IMR-90 (cell line): ENCODE results near the gene NRIP1.

Experiments
- CEBPB ChIP-seq: IDR thresholded peaks from 2 replicates; pipeline ENCODE4 v1.6.1; 2012; ENCODE audit warnings: low read depth, low read length, improper control_type of control experiment
- FOS ChIP-seq: fragments of 150-350 bp; IDR thresholded peaks from 2 replicates; pipeline ENCODE4 v1.6.1; 2016; ENCODE audit warnings: low read depth, low read length
- MAZ ChIP-seq: IDR thresholded peaks from 2 replicates; pipeline ENCODE4 v1.6.1; 2012; ENCODE audit warnings: low read depth, mild to moderate bottlenecking, low read length, improper control_type of control experiment, moderate library complexity, borderline replicate concordance
- POLR2A ChIP-seq: IDR thresholded peaks from 2 replicates; pipeline ENCODE4 v1.6.1; 2012; ENCODE audit warnings: mild to moderate bottlenecking, low read depth, low read length
- RAD21 ChIP-seq: IDR thresholded peaks from 2 replicates; pipeline ENCODE4 v1.6.1; 2012; ENCODE audit warnings: low read length, improper control_type of control experiment
- RFX5 ChIP-seq: IDR thresholded peaks from 2 replicates; pipeline ENCODE4 v1.8.0; 2012; ENCODE audit warnings: low read depth, mild to moderate bottlenecking, low read length, moderate library complexity
- SMC3 ChIP-seq: fragments of 150-350 bp; IDR thresholded peaks from 2 replicates; pipeline ENCODE4 v1.6.1; 2016; ENCODE audit warnings: low read depth, mild to moderate bottlenecking, antibody characterized with exemption, low read length, moderate library complexity
- TF ChIP-seq, protein P1 (sequence below): conservative IDR thresholded peaks from 2 replicates; pipeline ENCODE4 v1.5.1; 2012; ENCODE audit warnings: mild to moderate bottlenecking, low read depth, low read length, improper control_type of control experiment
- TF ChIP-seq, protein P2 (sequence below): fragments of 150-350 bp; IDR thresholded peaks from 2 replicates; pipeline ENCODE4 v1.6.1; 2016; ENCODE audit warnings: low read depth, mild to moderate bottlenecking, low read length, moderate library complexity, borderline replicate concordance
- TF ChIP-seq, protein P3 (sequence below): fragments of 150-350 bp; IDR thresholded peaks from 2 replicates; pipeline ENCODE4 v1.6.1; 2017; ENCODE audit warnings: mild to moderate bottlenecking, antibody characterized with exemption, low read length, low read depth

DNA sequence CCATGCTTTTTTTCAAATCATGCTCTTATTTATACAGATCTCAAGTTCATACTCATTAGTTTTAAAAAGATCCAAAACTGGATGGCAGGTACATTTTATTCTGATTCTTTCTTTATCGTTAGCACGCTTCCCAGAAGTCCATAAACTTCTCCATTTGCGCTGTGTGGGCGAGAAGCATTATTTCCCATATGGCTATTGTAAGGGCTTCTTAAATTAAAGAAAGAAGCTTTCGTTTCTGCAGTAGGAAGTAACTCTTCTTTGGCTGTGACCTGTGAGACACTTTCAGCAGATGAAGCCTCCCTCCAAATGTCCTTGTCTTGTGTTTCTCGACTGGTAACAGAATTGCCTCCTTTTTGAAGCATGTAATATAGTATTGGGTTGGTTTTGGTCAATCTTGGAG is 100.2 kb downstream of the NRIP1 start:
- TF ChIP-seq, protein P1, sequence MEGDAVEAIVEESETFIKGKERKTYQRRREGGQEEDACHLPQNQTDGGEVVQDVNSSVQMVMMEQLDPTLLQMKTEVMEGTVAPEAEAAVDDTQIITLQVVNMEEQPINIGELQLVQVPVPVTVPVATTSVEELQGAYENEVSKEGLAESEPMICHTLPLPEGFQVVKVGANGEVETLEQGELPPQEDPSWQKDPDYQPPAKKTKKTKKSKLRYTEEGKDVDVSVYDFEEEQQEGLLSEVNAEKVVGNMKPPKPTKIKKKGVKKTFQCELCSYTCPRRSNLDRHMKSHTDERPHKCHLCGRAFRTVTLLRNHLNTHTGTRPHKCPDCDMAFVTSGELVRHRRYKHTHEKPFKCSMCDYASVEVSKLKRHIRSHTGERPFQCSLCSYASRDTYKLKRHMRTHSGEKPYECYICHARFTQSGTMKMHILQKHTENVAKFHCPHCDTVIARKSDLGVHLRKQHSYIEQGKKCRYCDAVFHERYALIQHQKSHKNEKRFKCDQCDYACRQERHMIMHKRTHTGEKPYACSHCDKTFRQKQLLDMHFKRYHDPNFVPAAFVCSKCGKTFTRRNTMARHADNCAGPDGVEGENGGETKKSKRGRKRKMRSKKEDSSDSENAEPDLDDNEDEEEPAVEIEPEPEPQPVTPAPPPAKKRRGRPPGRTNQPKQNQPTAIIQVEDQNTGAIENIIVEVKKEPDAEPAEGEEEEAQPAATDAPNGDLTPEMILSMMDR, result no peak
- TF ChIP-seq, protein P2, sequence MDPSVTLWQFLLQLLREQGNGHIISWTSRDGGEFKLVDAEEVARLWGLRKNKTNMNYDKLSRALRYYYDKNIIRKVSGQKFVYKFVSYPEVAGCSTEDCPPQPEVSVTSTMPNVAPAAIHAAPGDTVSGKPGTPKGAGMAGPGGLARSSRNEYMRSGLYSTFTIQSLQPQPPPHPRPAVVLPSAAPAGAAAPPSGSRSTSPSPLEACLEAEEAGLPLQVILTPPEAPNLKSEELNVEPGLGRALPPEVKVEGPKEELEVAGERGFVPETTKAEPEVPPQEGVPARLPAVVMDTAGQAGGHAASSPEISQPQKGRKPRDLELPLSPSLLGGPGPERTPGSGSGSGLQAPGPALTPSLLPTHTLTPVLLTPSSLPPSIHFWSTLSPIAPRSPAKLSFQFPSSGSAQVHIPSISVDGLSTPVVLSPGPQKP, result no peak
- TF ChIP-seq SMC3 (no peak), POLR2A (no peak), RAD21 (no peak), FOS (no peak), CEBPB (no peak), MAZ (no peak), RFX5 (no peak)
- TF ChIP-seq, protein P3, sequence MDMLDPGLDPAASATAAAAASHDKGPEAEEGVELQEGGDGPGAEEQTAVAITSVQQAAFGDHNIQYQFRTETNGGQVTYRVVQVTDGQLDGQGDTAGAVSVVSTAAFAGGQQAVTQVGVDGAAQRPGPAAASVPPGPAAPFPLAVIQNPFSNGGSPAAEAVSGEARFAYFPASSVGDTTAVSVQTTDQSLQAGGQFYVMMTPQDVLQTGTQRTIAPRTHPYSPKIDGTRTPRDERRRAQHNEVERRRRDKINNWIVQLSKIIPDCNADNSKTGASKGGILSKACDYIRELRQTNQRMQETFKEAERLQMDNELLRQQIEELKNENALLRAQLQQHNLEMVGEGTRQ, result no peak
